ENCODE data around the gene PLCH1.

PLCH1 gene

DNA sequence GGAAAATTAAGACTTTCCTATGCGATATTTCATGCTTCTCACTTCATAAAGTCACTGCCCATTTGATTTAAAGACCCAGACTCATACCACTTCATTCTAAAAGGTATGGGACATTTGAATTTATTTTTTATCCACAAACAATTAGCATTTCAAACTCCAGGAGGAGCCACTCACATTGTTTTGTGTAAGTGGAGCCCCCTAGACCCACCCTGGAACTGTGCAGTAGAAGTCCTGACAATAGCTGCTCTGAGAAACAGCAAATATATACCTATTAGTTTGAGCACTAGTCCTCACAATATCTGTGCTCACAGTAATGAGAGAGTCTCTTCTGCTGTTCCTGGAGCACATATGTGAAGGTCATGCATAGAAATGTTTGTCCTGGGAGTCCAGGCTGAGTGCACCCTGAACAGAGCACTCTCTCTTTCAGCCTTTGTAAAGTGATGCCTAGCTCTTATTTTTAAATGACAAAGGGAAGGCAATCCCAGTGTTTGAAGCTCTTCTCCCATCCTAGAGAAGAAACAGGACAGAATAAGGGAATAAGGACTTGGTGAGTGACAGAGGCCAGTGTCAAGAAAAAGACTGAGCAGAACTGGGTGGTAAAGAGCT, 323.9 kb downstream of the PLCH1 start:
- no peak overlapping the region for H3K4me3 ChIP-seq (ENCODE audit: low read depth in 1 of 2, low read length in 2 of 2)
- H3K27me3 ChIP-seq (ENCODE audit: control insufficient read depth in 1 of 2, insufficient read depth in 2 of 2, low read length in 2 of 2), result no peaks in the 10 kb centered on the region
- H3K36me3 ChIP-seq (ENCODE audit: control insufficient read depth in 1 of 2, insufficient read depth in 2 of 2, low read length in 2 of 2), result no peaks in the 10 kb centered on the region
- H3K9me3 ChIP-seq (ENCODE audit: control insufficient read depth in 1 of 2, low read length in 2 of 2), result no peaks in the 10 kb centered on the region
- H3K27ac ChIP-seq (ENCODE audit: low read depth, low read length), result no peak overlapping the region
- H3K9ac ChIP-seq (ENCODE audit: low read depth in 1 of 2, low read length in 2 of 2), result no peak overlapping the region
- no peaks in the 10 kb centered on the region for H3K4me1 ChIP-seq (ENCODE audit: control insufficient read depth in 1 of 2, insufficient read depth in 2 of 2, low read length in 2 of 2)

DNA sequence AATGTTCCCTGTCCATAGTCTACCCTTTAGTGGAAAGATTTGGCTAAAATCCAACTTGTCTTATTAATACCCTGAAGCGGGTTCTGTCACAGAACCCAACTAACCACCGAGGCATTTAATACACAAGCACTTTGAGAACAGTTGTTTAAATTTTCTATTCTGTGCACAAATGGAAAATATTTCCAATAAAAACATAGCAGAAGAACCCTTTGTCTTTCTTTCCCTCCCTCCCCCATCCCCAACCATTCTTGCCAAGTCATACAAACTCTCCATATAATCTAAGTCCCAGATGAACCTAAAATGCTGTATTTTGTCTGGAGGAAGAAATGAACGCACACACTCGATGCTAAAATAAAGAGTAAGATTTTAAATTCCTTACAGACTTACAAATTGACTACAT, 324.5 kb downstream of the PLCH1 start:
- no peaks in the 10 kb centered on the region for H3K27me3 ChIP-seq (ENCODE audit: control insufficient read depth in 1 of 2, insufficient read depth in 2 of 2, low read length in 2 of 2)
- H3K9me3 ChIP-seq (ENCODE audit: control insufficient read depth in 1 of 2, low read length in 2 of 2), result no peaks in the 10 kb centered on the region
- H3K4me3 ChIP-seq (ENCODE audit: low read depth in 1 of 2, low read length in 2 of 2), result no peak overlapping the region
- H3K4me1 ChIP-seq (ENCODE audit: control insufficient read depth in 1 of 2, insufficient read depth in 2 of 2, low read length in 2 of 2), result no peaks in the 10 kb centered on the region
- H3K9ac ChIP-seq (ENCODE audit: low read depth in 1 of 2, low read length in 2 of 2), result no peak overlapping the region
- H3K27ac ChIP-seq (ENCODE audit: low read depth, low read length), result no peak overlapping the region
- no peaks in the 10 kb centered on the region for H3K36me3 ChIP-seq (ENCODE audit: control insufficient read depth in 1 of 2, insufficient read depth in 2 of 2, low read length in 2 of 2)

DNA sequence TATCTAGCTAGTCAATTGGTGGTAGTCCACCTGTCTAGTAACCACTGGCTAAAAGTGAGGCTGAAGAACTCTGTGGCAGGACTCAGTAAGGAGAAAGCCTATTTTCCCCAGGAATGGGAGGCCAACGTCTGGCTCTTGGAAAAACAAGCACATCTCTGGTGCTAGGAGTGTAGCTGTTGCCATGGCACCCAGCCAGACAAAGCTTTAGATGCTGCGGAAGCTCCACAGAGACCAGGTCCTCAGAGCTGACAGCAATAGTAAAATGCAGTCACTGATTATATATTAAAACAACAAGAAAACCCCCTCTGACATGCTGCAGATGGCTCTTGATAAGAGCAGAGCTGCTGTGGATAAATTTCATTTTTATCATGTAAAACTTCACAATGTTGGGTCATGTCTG, 326.5 kb downstream of the PLCH1 start:
- Histone ChIP-seq H3K27ac (ENCODE audit: low read depth, low read length) (no peak overlapping the region), H3K4me1 (ENCODE audit: control insufficient read depth in 1 of 2, insufficient read depth in 2 of 2, low read length in 2 of 2) (no peaks in the 10 kb centered on the region), H3K4me3 (ENCODE audit: low read depth in 1 of 2, low read length in 2 of 2) (no peak overlapping the region), H3K36me3 (ENCODE audit: control insufficient read depth in 1 of 2, insufficient read depth in 2 of 2, low read length in 2 of 2) (no peaks in the 10 kb centered on the region), H3K9me3 (ENCODE audit: control insufficient read depth in 1 of 2, low read length in 2 of 2) (no peaks in the 10 kb centered on the region), H3K27me3 (ENCODE audit: control insufficient read depth in 1 of 2, insufficient read depth in 2 of 2, low read length in 2 of 2) (no peaks in the 10 kb centered on the region), H3K9ac (ENCODE audit: low read depth in 1 of 2, low read length in 2 of 2) (no peak overlapping the region)

DNA sequence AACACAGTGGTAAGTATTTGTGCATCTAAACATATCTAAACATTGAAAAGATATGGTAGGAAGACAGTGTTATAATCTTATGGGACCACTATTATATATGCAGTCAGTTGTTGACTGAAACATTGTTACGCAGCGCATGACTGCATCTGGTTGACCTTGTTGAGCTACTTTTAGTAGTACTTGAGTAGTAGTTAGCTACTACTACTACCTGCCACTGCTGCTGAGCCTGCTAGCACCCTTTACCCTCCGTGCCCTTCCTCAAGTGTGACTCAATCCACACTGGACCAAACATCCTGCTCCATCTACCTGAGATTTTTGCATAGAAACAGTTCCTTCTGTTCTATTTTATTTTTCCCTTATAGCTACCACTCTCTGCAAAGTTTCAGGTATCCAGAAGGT, 327.8 kb downstream of the PLCH1 start:
- no peak overlapping the region for H3K27ac ChIP-seq (ENCODE audit: low read depth, low read length)
- H3K36me3 ChIP-seq (ENCODE audit: control insufficient read depth in 1 of 2, insufficient read depth in 2 of 2, low read length in 2 of 2), result no peaks in the 10 kb centered on the region
- H3K27me3 ChIP-seq (ENCODE audit: control insufficient read depth in 1 of 2, insufficient read depth in 2 of 2, low read length in 2 of 2), result no peaks in the 10 kb centered on the region
- H3K4me3 ChIP-seq (ENCODE audit: low read depth in 1 of 2, low read length in 2 of 2), result no peak overlapping the region
- no peaks in the 10 kb centered on the region for H3K9me3 ChIP-seq (ENCODE audit: control insufficient read depth in 1 of 2, low read length in 2 of 2)
- no peak overlapping the region for H3K9ac ChIP-seq (ENCODE audit: low read depth in 1 of 2, low read length in 2 of 2)
- H3K4me1 ChIP-seq (ENCODE audit: control insufficient read depth in 1 of 2, insufficient read depth in 2 of 2, low read length in 2 of 2), result no peaks in the 10 kb centered on the region

DNA sequence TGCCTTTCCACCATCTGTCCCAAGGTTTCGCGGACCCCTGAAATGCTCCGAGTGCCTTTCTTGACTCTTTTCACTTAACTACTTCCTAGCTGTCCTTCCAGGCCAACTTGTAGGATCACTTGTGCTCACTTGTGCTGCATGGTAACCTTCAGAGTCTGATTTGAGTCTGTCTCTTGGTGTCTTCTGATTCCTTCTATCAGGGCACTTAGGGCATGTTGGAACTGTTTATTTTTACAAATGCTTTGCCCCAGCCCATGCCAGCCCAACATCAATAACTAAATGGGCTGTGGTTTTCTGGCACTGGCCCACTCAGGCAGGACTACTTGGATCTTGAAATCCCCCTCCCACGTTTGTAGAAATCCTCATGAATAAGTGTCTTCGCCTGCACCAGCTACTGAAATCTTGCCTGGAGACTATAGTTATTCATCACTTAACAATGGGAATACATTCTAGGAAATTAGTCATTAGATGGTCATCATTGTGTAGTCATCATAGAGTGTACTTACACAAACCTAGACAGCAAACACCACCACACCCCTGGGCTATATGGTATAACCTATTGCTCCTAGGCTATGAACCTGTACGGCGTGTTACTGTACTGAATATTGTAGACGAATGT, 328.3 kb downstream of the PLCH1 start:
- no peak overlapping the region for H3K27ac ChIP-seq (ENCODE audit: low read depth, low read length)
- no peak overlapping the region for H3K4me3 ChIP-seq (ENCODE audit: low read depth in 1 of 2, low read length in 2 of 2)
- no peaks in the 10 kb centered on the region for H3K4me1 ChIP-seq (ENCODE audit: control insufficient read depth in 1 of 2, insufficient read depth in 2 of 2, low read length in 2 of 2)
- H3K27me3 ChIP-seq (ENCODE audit: control insufficient read depth in 1 of 2, insufficient read depth in 2 of 2, low read length in 2 of 2), result no peaks in the 10 kb centered on the region
- no peaks in the 10 kb centered on the region for H3K9me3 ChIP-seq (ENCODE audit: control insufficient read depth in 1 of 2, low read length in 2 of 2)
- no peak overlapping the region for H3K9ac ChIP-seq (ENCODE audit: low read depth in 1 of 2, low read length in 2 of 2)
- no peaks in the 10 kb centered on the region for H3K36me3 ChIP-seq (ENCODE audit: control insufficient read depth in 1 of 2, insufficient read depth in 2 of 2, low read length in 2 of 2)

DNA sequence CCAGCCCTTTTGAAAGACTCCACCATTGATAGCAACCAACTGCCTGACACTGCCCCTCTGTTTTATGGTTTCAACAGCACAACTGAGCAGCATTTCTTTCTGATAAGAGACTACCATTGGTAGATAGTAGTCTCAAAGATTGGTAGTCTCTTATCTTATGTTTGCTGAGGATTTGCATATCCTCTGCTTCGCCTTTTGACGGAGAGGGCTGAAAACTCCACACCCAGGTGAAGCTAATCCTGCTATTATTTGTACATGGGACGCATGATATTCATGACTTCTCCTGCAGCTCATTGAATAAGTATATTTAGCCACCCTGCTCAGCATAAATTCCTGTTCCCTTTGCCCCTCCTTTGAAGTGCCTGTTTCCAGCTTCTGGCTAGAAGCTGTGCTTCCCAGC, 332.0 kb downstream of the PLCH1 start:
- no peak overlapping the region for H3K4me3 ChIP-seq (ENCODE audit: low read depth in 1 of 2, low read length in 2 of 2)
- no peaks in the 10 kb centered on the region for H3K9me3 ChIP-seq (ENCODE audit: control insufficient read depth in 1 of 2, low read length in 2 of 2)
- H3K9ac ChIP-seq (ENCODE audit: low read depth in 1 of 2, low read length in 2 of 2), result no peak overlapping the region
- no peaks in the 10 kb centered on the region for H3K36me3 ChIP-seq (ENCODE audit: control insufficient read depth in 1 of 2, insufficient read depth in 2 of 2, low read length in 2 of 2)
- H3K27me3 ChIP-seq (ENCODE audit: control insufficient read depth in 1 of 2, insufficient read depth in 2 of 2, low read length in 2 of 2), result no peaks in the 10 kb centered on the region
- H3K27ac ChIP-seq (ENCODE audit: low read depth, low read length), result no peak overlapping the region
- H3K4me1 ChIP-seq (ENCODE audit: control insufficient read depth in 1 of 2, insufficient read depth in 2 of 2, low read length in 2 of 2), result no peaks in the 10 kb centered on the region

DNA sequence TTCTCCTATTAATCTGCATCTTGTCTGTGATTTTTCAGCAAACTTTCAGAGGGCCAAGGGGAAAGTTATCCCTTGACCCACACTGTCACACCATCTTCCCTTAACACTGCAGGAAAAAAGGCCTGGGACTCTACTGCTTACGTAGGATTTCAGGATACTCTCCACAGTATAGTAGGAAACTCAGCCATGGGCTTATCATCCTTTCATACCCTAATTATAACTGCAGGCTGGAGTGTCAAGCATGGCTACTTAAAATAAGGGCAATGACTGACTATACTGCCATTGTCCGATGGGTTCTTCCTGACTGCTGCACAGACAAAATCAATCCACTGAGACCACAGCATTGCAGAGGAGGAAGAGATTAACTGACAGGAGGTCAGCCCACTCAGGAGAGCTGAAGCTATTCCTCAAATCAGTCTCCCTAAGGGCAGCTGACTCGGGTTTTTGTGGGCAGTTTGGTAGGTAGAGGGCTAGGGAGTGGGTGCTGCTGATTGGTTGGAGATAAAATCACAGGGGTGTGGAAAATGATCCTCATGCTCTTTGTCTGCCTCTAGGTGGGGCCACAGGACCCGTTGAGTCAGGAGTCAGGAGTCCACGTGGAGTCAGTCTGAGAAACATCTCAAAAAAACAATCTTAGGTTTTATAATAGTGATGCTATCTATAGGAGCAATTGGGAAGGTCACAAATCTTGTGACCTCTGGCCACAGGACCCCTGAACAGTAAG, 333.2 kb downstream of the PLCH1 start:
- Histone ChIP-seq H3K4me1 (ENCODE audit: control insufficient read depth in 1 of 2, insufficient read depth in 2 of 2, low read length in 2 of 2) (no peaks in the 10 kb centered on the region), H3K27me3 (ENCODE audit: control insufficient read depth in 1 of 2, insufficient read depth in 2 of 2, low read length in 2 of 2) (no peaks in the 10 kb centered on the region), H3K9me3 (ENCODE audit: control insufficient read depth in 1 of 2, low read length in 2 of 2) (no peaks in the 10 kb centered on the region), H3K4me3 (ENCODE audit: low read depth in 1 of 2, low read length in 2 of 2) (no peak overlapping the region), H3K27ac (ENCODE audit: low read depth, low read length) (no peak overlapping the region), H3K36me3 (ENCODE audit: control insufficient read depth in 1 of 2, insufficient read depth in 2 of 2, low read length in 2 of 2) (no peaks in the 10 kb centered on the region), H3K9ac (ENCODE audit: low read depth in 1 of 2, low read length in 2 of 2) (no peak overlapping the region)

DNA sequence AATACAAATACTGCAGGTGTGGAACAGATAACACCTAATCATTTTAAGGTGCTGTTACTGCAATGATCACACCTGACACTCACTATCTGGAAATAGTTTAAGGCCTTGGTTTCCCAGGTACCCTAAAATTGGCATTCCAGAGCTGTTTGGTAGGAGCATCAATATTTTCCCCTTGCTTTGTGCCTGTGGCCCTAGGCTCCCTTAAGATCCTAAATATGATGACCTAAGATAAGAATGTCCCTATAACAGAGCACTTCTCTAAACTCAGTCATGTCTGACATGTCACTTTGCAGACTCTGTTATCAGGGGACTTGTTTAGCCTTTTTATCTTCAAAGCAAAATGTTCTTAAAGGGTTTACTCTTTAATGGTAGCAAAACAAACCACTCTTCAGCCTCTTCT, 335.5 kb downstream of the PLCH1 start:
- Histone ChIP-seq H3K4me3 (ENCODE audit: low read depth in 1 of 2, low read length in 2 of 2) (no peak overlapping the region), H3K9me3 (ENCODE audit: control insufficient read depth in 1 of 2, low read length in 2 of 2) (no peaks in the 10 kb centered on the region), H3K9ac (ENCODE audit: low read depth in 1 of 2, low read length in 2 of 2) (no peak overlapping the region), H3K36me3 (ENCODE audit: control insufficient read depth in 1 of 2, insufficient read depth in 2 of 2, low read length in 2 of 2) (no peaks in the 10 kb centered on the region), H3K27ac (ENCODE audit: low read depth, low read length) (no peak overlapping the region), H3K4me1 (ENCODE audit: control insufficient read depth in 1 of 2, insufficient read depth in 2 of 2, low read length in 2 of 2) (no peaks in the 10 kb centered on the region), H3K27me3 (ENCODE audit: control insufficient read depth in 1 of 2, insufficient read depth in 2 of 2, low read length in 2 of 2) (no peaks in the 10 kb centered on the region)

DNA sequence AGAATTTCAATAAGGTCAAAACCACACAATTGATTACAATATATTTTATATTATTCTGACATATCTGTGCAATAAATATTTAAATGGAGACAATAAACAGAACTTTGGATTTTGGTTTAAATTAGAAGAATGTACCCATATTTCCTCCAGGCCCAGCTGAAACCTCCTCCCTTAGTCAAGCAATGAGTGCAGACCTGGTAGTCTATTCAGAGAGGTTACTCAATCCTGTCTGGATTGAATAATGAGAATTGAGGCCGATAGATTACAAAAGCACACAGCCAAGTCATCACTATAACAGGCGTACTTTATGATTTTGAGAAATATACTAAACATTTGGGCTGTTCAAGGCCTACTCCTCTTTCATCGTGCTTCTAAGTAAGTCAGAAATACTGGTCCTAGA, 336.9 kb downstream of the PLCH1 start:
- Histone ChIP-seq H3K4me3 (ENCODE audit: low read depth in 1 of 2, low read length in 2 of 2) (no peak overlapping the region), H3K9me3 (ENCODE audit: control insufficient read depth in 1 of 2, low read length in 2 of 2) (no peaks in the 10 kb centered on the region), H3K27ac (ENCODE audit: low read depth, low read length) (no peak overlapping the region), H3K36me3 (ENCODE audit: control insufficient read depth in 1 of 2, insufficient read depth in 2 of 2, low read length in 2 of 2) (no peaks in the 10 kb centered on the region), H3K9ac (ENCODE audit: low read depth in 1 of 2, low read length in 2 of 2) (no peak overlapping the region), H3K4me1 (ENCODE audit: control insufficient read depth in 1 of 2, insufficient read depth in 2 of 2, low read length in 2 of 2) (no peaks in the 10 kb centered on the region), H3K27me3 (ENCODE audit: control insufficient read depth in 1 of 2, insufficient read depth in 2 of 2, low read length in 2 of 2) (no peaks in the 10 kb centered on the region)

DNA sequence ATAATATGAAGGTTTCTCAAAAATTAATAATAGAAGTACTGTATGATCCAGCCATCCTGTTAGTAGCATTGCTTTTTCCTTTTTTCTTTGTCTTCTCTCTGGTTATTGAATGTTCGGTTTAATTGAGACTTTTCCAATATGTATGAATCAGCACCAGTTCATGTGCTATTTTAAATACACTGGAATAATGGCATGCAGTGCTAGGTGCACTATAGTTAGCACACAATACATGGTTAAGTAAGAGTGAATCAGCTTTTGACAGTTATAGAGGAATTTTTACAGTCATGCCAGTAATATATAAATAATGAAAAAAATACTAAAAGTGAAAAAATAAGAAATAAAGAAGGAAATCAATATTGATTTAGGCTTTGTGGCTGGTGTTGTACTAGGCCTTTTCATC, 337.5 kb downstream of the PLCH1 start:
- Histone ChIP-seq H3K4me1 (ENCODE audit: control insufficient read depth in 1 of 2, insufficient read depth in 2 of 2, low read length in 2 of 2) (no peaks in the 10 kb centered on the region), H3K4me3 (ENCODE audit: low read depth in 1 of 2, low read length in 2 of 2) (no peak overlapping the region), H3K9ac (ENCODE audit: low read depth in 1 of 2, low read length in 2 of 2) (no peak overlapping the region), H3K9me3 (ENCODE audit: control insufficient read depth in 1 of 2, low read length in 2 of 2) (no peaks in the 10 kb centered on the region), H3K27me3 (ENCODE audit: control insufficient read depth in 1 of 2, insufficient read depth in 2 of 2, low read length in 2 of 2) (no peaks in the 10 kb centered on the region), H3K27ac (ENCODE audit: low read depth, low read length) (no peak overlapping the region), H3K36me3 (ENCODE audit: control insufficient read depth in 1 of 2, insufficient read depth in 2 of 2, low read length in 2 of 2) (no peaks in the 10 kb centered on the region)

All from duodenal mucosa (tissue), 2 donors.